PC-9 (cell line): ENCODE measurements around the gene CC2D2A. TPM values are rescaled to one million over a fixed set of nuclear protein-coding genes. Genes with fewer than 3 reads are reported as not detected.

Experiments used
- BruUV-seq: library from RNA; stranded (reverse); fragments of 400-500 nt; replicated peaks from 2 replicates; lab custom pipeline; 2021; lab: Mats Ljungman, UMichigan
- CTCF ChIA-PET: fragments of 300-600 bp; sonication (Branson Sonifier 250); formaldehyde crosslinking; loops from one replicate; lab custom pipeline; 2022; ENCODE audit warnings: antibody characterized with exemption; lab: Charles Lee
- POLR2A ChIA-PET: fragments of 300-600 bp; sonication (Branson Sonifier 250); formaldehyde crosslinking; loops from one replicate; lab custom pipeline; 2022; ENCODE audit warnings: antibody characterized with exemption; ENCODE audit not compliant: unreplicated experiment; lab: Charles Lee
- DNase-seq, 2 experiments: peaks; one replicate each; pipeline versions ENCODE4 v3.0.0 to v3.0.0-alpha.2; 2015 to 2022; ENCODE audit warnings: mixed read lengths in 1 of 2
- H2AFZ ChIP-seq: fragments of 200-600 bp; sonication (generic); 2 replicates; pipeline ENCODE4 v1.8.1; 2017; ENCODE audit warnings: antibody characterized with exemption
- H3F3A ChIP-seq: fragments of 200-600 bp; sonication (generic); 2 replicates; pipeline ENCODE4 v1.8.1; 2017; ENCODE audit warnings: antibody characterized with exemption, mild to moderate bottlenecking, low read depth; ENCODE audit not compliant: insufficient read depth
- H3K27ac ChIP-seq: fragments of 200-600 bp; sonication (generic); 2 replicates; pipeline ENCODE4 v1.6.1; 2016; ENCODE audit warnings: mixed run types
- H3K27me3 ChIP-seq: fragments of 200-600 bp; sonication (generic); 2 replicates; pipeline ENCODE4 v1.6.1; 2016; ENCODE audit warnings: low read depth, mixed run types; ENCODE audit not compliant: insufficient read depth
- H3K36me3 ChIP-seq: fragments of 200-600 bp; sonication (generic); 2 replicates; pipeline ENCODE4 v1.6.1; 2016; ENCODE audit warnings: low read depth, mixed run types
- H3K4me1 ChIP-seq: fragments of 200-600 bp; sonication (generic); replicated peaks from 2 replicates; pipeline ENCODE4 v1.6.1; 2016; ENCODE audit warnings: mixed run types; ENCODE audit not compliant: insufficient read depth
- H3K4me2 ChIP-seq: fragments of 200-600 bp; sonication (generic); 2 replicates; pipeline ENCODE4 v1.6.1; 2017; ENCODE audit warnings: mixed run types
- H3K4me3 ChIP-seq: fragments of 200-600 bp; sonication (generic); 2 replicates; pipeline ENCODE4 v1.6.1; 2016; ENCODE audit warnings: mixed run types
- H3K79me2 ChIP-seq: fragments of 200-600 bp; sonication (generic); 2 replicates; pipeline ENCODE4 v1.6.1; 2017; ENCODE audit warnings: low read depth, mixed run types
- H3K9me2 ChIP-seq: fragments of 200-600 bp; sonication (generic); 2 replicates; pipeline ENCODE4 v1.8.1; 2017; ENCODE audit warnings: mild to moderate bottlenecking; ENCODE audit not compliant: insufficient read depth
- H3K9me3 ChIP-seq: fragments of 200-600 bp; sonication (generic); 2 replicates; pipeline ENCODE4 v1.8.1; 2016; ENCODE audit warnings: low read depth; ENCODE audit not compliant: insufficient read depth
- H4K20me1 ChIP-seq: fragments of 200-600 bp; sonication (generic); 2 replicates; pipeline ENCODE4 v1.8.1; 2017; ENCODE audit not compliant: insufficient read depth
- CTCF ChIP-seq: fragments of 200-600 bp; sonication (generic); conservative IDR thresholded peaks from 2 replicates; pipeline ENCODE4 v1.6.1; 2017; ENCODE audit warnings: mixed run types, antibody characterized with exemption, mild to moderate bottlenecking, moderate library complexity
- EZH2 ChIP-seq: fragments of 200-600 bp; sonication (generic); IDR thresholded peaks from 2 replicates; pipeline ENCODE4 v1.8.0; 2017; ENCODE audit warnings: antibody characterized with exemption, low read depth
- intact Hi-C: fragments of 100-400 bp; cut with micrococcal nuclease; formaldehyde crosslinking; loops from one replicate; pipeline ENCODE4 v1.10.0; 2022; ENCODE audit not compliant: unreplicated experiment
- total RNA-seq: library from RNA; stranded (reverse); gene quantifications from 2 replicates; pipeline ENCODE4 v1.2.3, GENCODE V29; 2021

Gene CC2D2A
- total RNA-seq, 1 experiment from 2014 or later, result 6.9 TPM

GRCh38 chr4:15425520-15425919, 44.2 kb upstream of the CC2D2A start:
- Histone ChIP-seq H2AFZ (no peak overlapping the region), H3K79me2 (no peaks in the 10 kb centered on the region), H3K4me1 (no peaks in the 10 kb centered on the region), H3K27ac (no peak overlapping the region), H3K9me2 (no peaks in the 10 kb centered on the region), H3K9me3 (no peaks in the 10 kb centered on the region), H3F3A (no peaks in the 10 kb centered on the region), H3K4me2 (no peak overlapping the region), H3K36me3 (no peaks in the 10 kb centered on the region), H4K20me1 (no peaks in the 10 kb centered on the region), H3K27me3 (no peaks in the 10 kb centered on the region), H3K4me3 (no peak overlapping the region)
- intact Hi-C loops, result no loop called here
- POLR2A ChIA-PET, result no interaction called here
- CTCF ChIA-PET, result no interaction called here
- TF ChIP-seq EZH2 (no peak), CTCF (no peak)
- no TSS peak for BruUV-seq
- DNase-seq, result no peak

GRCh38 chr4:15427161-15427560, 42.5 kb upstream of the CC2D2A start:
- Histone ChIP-seq H3K9me3 (no peaks in the 10 kb centered on the region; the same call in 1 of the 2 replicates), H3F3A (no peaks in the 10 kb centered on the region), H4K20me1 (no peaks in the 10 kb centered on the region), H3K27ac (no peak overlapping the region), H3K79me2 (no peaks in the 10 kb centered on the region), H2AFZ (no peak overlapping the region), H3K4me1 (no peaks in the 10 kb centered on the region), H3K27me3 (no peaks in the 10 kb centered on the region), H3K9me2 (no peaks in the 10 kb centered on the region), H3K36me3 (no peaks in the 10 kb centered on the region), H3K4me3 (no peak overlapping the region), H3K4me2 (no peak overlapping the region)
- no peak for DNase-seq
- intact Hi-C loops, result no loop called here
- ChIA-PET CTCF (no interaction called here), POLR2A (no interaction called here)
- TF ChIP-seq CTCF, result no peak
- no peak for TF ChIP-seq EZH2
- BruUV-seq, result no TSS peak

GRCh38 chr4:15427701-15428100, 42.0 kb upstream of the CC2D2A start, which contains the start of gene C1QTNF7:
Gene C1QTNF7, plus strand, starts transcription at chr4:15428033. Its CDS starts 7,711 bp downstream, at chr4:15435744.
- Histone ChIP-seq H3K9me3 (no peaks in the 10 kb centered on the region; the same call in 1 of the 2 replicates), H3K9me2 (no peaks in the 10 kb centered on the region), H3K79me2 (no peaks in the 10 kb centered on the region), H3K27ac (no peak within 1 kb of the TSS), H3F3A (no peaks in the 10 kb centered on the region), H3K27me3 (no peaks in the 10 kb centered on the region), H3K4me1 (no peaks in the 10 kb centered on the region), H3K4me2 (no peak within 1 kb of the TSS), H3K36me3 (no peaks in the 10 kb centered on the region), H2AFZ (no peak within 1 kb of the TSS), H4K20me1 (no peaks in the 10 kb centered on the region), H3K4me3 (no peak within 1 kb of the TSS)
- BruUV-seq, result no TSS peak
- intact Hi-C loops, result no loop called here
- POLR2A ChIA-PET, result no interaction called here
- no peak for DNase-seq
- CTCF ChIA-PET, result no interaction called here
- TF ChIP-seq EZH2 (no peak), CTCF (no peak)
